Measurements from ENCODE around the gene PTCD1.
"Not testable (repeated sequence)": the region's sequence is repeated elsewhere in the genome, so short reads cannot be mapped to it uniquely, and the experiment has no call there.

Gene PTCD1

GRCh38 chr7:99433158-99433557 is 5.4 kb downstream of the PTCD1 start:
- Histone ChIP-seq H3K79me2 (ENCODE audit: control insufficient read depth, low read length) (peaks cover 28% of the 10 kb centered on the region), H3F3A (ENCODE audit: control insufficient read depth, insufficient read depth) (no peaks in the 10 kb centered on the region), H3K27me3 (ENCODE audit: control insufficient read depth, low read length) (no peaks in the 10 kb centered on the region), H4K20me1 (ENCODE audit: control insufficient read depth, insufficient read depth, low read depth, low read length) (0 out of 2 replicates have a peak, but pooled peaks cover 3% of the 10 kb centered on the region), H3K27ac (ENCODE audit: low read depth, low read length) (no peak overlapping the region), H3K4me3 (ENCODE audit: low read length) (no peak overlapping the region), H3K36me3 (ENCODE audit: control insufficient read depth, low read length) (peaks cover 65% of the 10 kb centered on the region), H3K9me2 (replicated peaks; ENCODE audit: control insufficient read depth, low read length) (no peaks in the 10 kb centered on the region), H3K9me3 (ENCODE audit: control insufficient read depth, insufficient read depth, low read length) (no peaks in the 10 kb centered on the region), H3K4me1 (ENCODE audit: control insufficient read depth, low read length) (peaks cover 9% of the 10 kb centered on the region), H3K4me2 (ENCODE audit: low read length) (no peak overlapping the region)
- no peak for TF ChIP-seq CTCF (IDR thresholded peaks at IDR 0.05; ENCODE audit: low read depth, low read length, poor library complexity, severe bottlenecking)
- TF ChIP-seq EZH2phosphoT487 (IDR thresholded peaks at IDR 0.05; ENCODE audit: borderline replicate concordance, low read length): no peak

- H4K20me1 ChIP-seq (ENCODE audit: control insufficient read depth, insufficient read depth, low read depth, low read length); H3K27me3 ChIP-seq (ENCODE audit: control insufficient read depth, low read length); H3K9me2 ChIP-seq (replicated peaks; ENCODE audit: control insufficient read depth, low read length); H3K4me1 ChIP-seq (ENCODE audit: control insufficient read depth, low read length); H3K4me3 ChIP-seq (ENCODE audit: low read length); H3K4me2 ChIP-seq (ENCODE audit: low read length); H3K27ac ChIP-seq (ENCODE audit: low read depth, low read length); H3F3A ChIP-seq (ENCODE audit: control insufficient read depth, insufficient read depth); H3K9me3 ChIP-seq (ENCODE audit: control insufficient read depth, insufficient read depth, low read length): not testable (repeated sequence)
- Histone ChIP-seq H3K36me3 (ENCODE audit: control insufficient read depth, low read length) (peaks cover 59% of the 10 kb centered on the region), H3K79me2 (ENCODE audit: control insufficient read depth, low read length) (peaks cover 16% of the 10 kb centered on the region)
Measured at GRCh38 chr7:99431756-99432540, 6.7 kb downstream of the PTCD1 start.

- 0 out of 2 replicates have a peak, but pooled peaks cover 2% of the 10 kb centered on the region for H3K79me2 ChIP-seq (ENCODE audit: control insufficient read depth, low read length)
Measured at GRCh38 chr7:99429756-99430155, 8.8 kb downstream of the PTCD1 start.

More at GRCh38 chr7:99429756-99430155, 8.8 kb downstream of the PTCD1 start:
- Histone ChIP-seq H3K36me3 (ENCODE audit: control insufficient read depth, low read length) (peaks cover 63% of the 10 kb centered on the region), H3K27ac (ENCODE audit: low read depth, low read length) (no peak overlapping the region), H3K27me3 (ENCODE audit: control insufficient read depth, low read length) (no peaks in the 10 kb centered on the region), H3K4me1 (ENCODE audit: control insufficient read depth, low read length) (no peaks in the 10 kb centered on the region), H4K20me1 (ENCODE audit: control insufficient read depth, insufficient read depth, low read depth, low read length) (0 out of 2 replicates have a peak, but pooled peaks cover 3% of the 10 kb centered on the region), H3K9me3 (ENCODE audit: control insufficient read depth, insufficient read depth, low read length) (no peaks in the 10 kb centered on the region), H3F3A (ENCODE audit: control insufficient read depth, insufficient read depth) (no peaks in the 10 kb centered on the region), H3K4me3 (ENCODE audit: low read length) (no peak overlapping the region), H3K9me2 (replicated peaks; ENCODE audit: control insufficient read depth, low read length) (no peaks in the 10 kb centered on the region), H3K4me2 (ENCODE audit: low read length) (no peak overlapping the region)
- no peak for TF ChIP-seq EZH2phosphoT487 (IDR thresholded peaks at IDR 0.05; ENCODE audit: borderline replicate concordance, low read length)
- no peak for TF ChIP-seq CTCF (IDR thresholded peaks at IDR 0.05; ENCODE audit: low read depth, low read length, poor library complexity, severe bottlenecking)

All from DOHH2 (cell line).